BJ (cell line): ENCODE measurements around the gene CIRBP. TPM values are rescaled to one million over a fixed set of nuclear protein-coding genes. Genes with fewer than 3 reads are reported as not detected.
"Not testable (repeated sequence)": the region's sequence is repeated elsewhere in the genome, so short reads cannot be mapped to it uniquely, and the experiment has no call there.

ENCODE experiments used
- CTCF ChIA-PET: fragments of 350-600 bp; formaldehyde crosslinking; extraction: SDS; loops from one replicate; lab custom pipeline; 2021; ENCODE audit warnings: antibody characterized with exemption, inconsistent platforms; lab: Yijun Ruan, JAX
- POLR2A ChIA-PET: fragments of 300-600 bp; sonication (Branson Sonifier 250); formaldehyde crosslinking; extraction: SDS; loops from one replicate; lab custom pipeline; 2021; ENCODE audit warnings: antibody characterized with exemption; lab: Charles Lee
- DNase-seq: peaks from one replicate; pipeline ENCODE4 v3.0.0-alpha.2; 2011; ENCODE audit warnings: low read depth
- H3K27me3 ChIP-seq: 2 replicates; pipeline ENCODE4 v1.6.0; 2011; ENCODE audit warnings: low read length; ENCODE audit not compliant: control insufficient read depth, insufficient read depth
- H3K36me3 ChIP-seq: 2 replicates; pipeline ENCODE4 v1.5.1; 2011; ENCODE audit warnings: low read length; ENCODE audit not compliant: control insufficient read depth, insufficient read depth
- H3K4me3 ChIP-seq: 2 replicates; pipeline ENCODE4 v1.5.1; 2011; ENCODE audit warnings: low read depth, mild to moderate bottlenecking, control low read depth, low read length
- CTCF ChIP-seq: IDR thresholded peaks from 2 replicates; pipeline ENCODE4 v1.5.1; 2011; ENCODE audit warnings: low read depth, mild to moderate bottlenecking, control low read depth, inconsistent platforms, low read length, moderate library complexity; ENCODE audit not compliant: insufficient read depth
- polyA plus RNA-seq: library from polyadenylated mRNA; depleted of rRNA; stranded (reverse); fragments of >200 nt; gene quantifications from 2 replicates; pipeline ENCODE4 v1.2.3, GENCODE V29; 2011

The CIRBP gene
- polyA plus RNA-seq, 1 experiment: 342 TPM

GRCh38 chr19:1245494-1246264 lies 23.5 kb upstream of the CIRBP start:
- TF ChIP-seq CTCF: no peak
- no peak for DNase-seq
- CTCF ChIA-PET: interaction anchor here (0.5 to 7.5 kb wide), 4 partner anchors 10 to 330 kb away, joined by 3 to 437 read pairs (median 12); partner anchors contain the start of gene CIRBP
- no peaks in the 10 kb centered on the region for H3K27me3 ChIP-seq
- H3K4me3 ChIP-seq: no peak overlapping the region
- H3K36me3 ChIP-seq: peaks cover 5% of the 10 kb centered on the region
- POLR2A ChIA-PET: interaction anchor here (4.5 kb wide), 1 partner anchor 24 kb away, joined by 78 read pairs; the partner anchor contains the start of gene CIRBP

GRCh38 chr19:1246265-1247087 lies 22.7 kb upstream of the CIRBP start:
- ChIA-PET CTCF (interaction anchor here (0.6 to 7.5 kb wide), 2 partner anchors 8 to 17 kb away, joined by 3 to 437 read pairs; partner anchors contain the start of gene CIRBP), POLR2A (interaction anchor here (4.5 kb wide), 1 partner anchor 23 kb away, joined by 78 read pairs; the partner anchor contains the start of gene CIRBP)
- not testable (repeated sequence) for H3K27me3 ChIP-seq, H3K4me3 ChIP-seq, H3K36me3 ChIP-seq, DNase-seq

GRCh38 chr19:1247748-1248138 lies 21.4 kb upstream of the CIRBP start:
- ChIA-PET POLR2A (interaction anchor here (4.5 kb wide), 1 partner anchor 22 kb away, joined by 78 read pairs; the partner anchor contains the start of gene CIRBP), CTCF (interaction anchor here (7.5 kb wide), 1 partner anchor 16 kb away, joined by 437 read pairs; the partner anchor contains the start of gene CIRBP)
- peak overlapping the region; percentile 81 for H3K4me3 ChIP-seq

GRCh38 chr19:1248139-1248785 lies 20.9 kb upstream of the CIRBP start, which contains the start of gene MIDN:
MIDN (plus strand) TSS chr19:1248583; CDS start chr19:1250297, 1,714 bp downstream.
- no peak for DNase-seq
- Histone ChIP-seq H3K4me3 (peak within 1 kb of the TSS; percentile 81), H3K36me3 (peaks cover 15% of the 10 kb centered on the region), H3K27me3 (no peaks in the 10 kb centered on the region)
- ChIA-PET CTCF (interaction anchor here (1.0 kb wide), 3 partner anchors 11 to 18 kb away, joined by 3 to 12 read pairs (median 3); no protein-coding TSS in a partner anchor), POLR2A (interaction anchor here (1.0 kb wide), 1 partner anchor 21 kb away, joined by 8 read pairs; the partner anchor contains the start of gene CIRBP)
- peak; percentile 56 for TF ChIP-seq CTCF

More at GRCh38 chr19:1247748-1248138, 21.4 kb upstream of the CIRBP start:
- Histone ChIP-seq H3K27me3 (no peaks in the 10 kb centered on the region), H3K36me3 (peaks cover 15% of the 10 kb centered on the region)
- no peak for DNase-seq
- no peak for TF ChIP-seq CTCF

GRCh38 chr19:1248786-1249297 lies 20.3 kb upstream of the CIRBP start:
- Histone ChIP-seq H3K36me3 (peaks cover 16% of the 10 kb centered on the region), H3K4me3 (peak overlapping the region; percentile 81), H3K27me3 (no peaks in the 10 kb centered on the region)
- DNase-seq: no peak
- CTCF ChIA-PET: interaction anchor here (0.6 to 1.0 kb wide), 6 partner anchors 10 to 23 kb away, joined by 3 to 12 read pairs (median 3); no protein-coding TSS in a partner anchor
- peak; percentile 47 for TF ChIP-seq CTCF
- POLR2A ChIA-PET: interaction anchor here (1.0 kb wide), 1 partner anchor 20 kb away, joined by 8 read pairs; the partner anchor contains the start of gene CIRBP
